IMR-90 (cell line): ENCODE results near the gene TEX264. TPM values are rescaled to one million over a fixed set of nuclear protein-coding genes. Genes with fewer than 3 reads are reported as not detected.

ENCODE experiments used
- ATAC-seq: fragments of 200-7000 bp; cut with Tn5 transposase; 2 replicates; pipeline ENCODE4 v1.9.1; 2020; ENCODE audit warnings: low read depth, mild to moderate bottlenecking, moderate library complexity
- BruUV-seq: library from RNA; stranded (reverse); fragments of 400-500 nt; replicated peaks from 2 replicates; lab custom pipeline; 2021; lab: Mats Ljungman, UMichigan
- CTCF ChIA-PET: fragments of 300-600 bp; formaldehyde crosslinking; extraction: SDS; loops from one replicate; lab custom pipeline; 2021; ENCODE audit warnings: antibody characterized with exemption; lab: Yijun Ruan, JAX
- POLR2A ChIA-PET: fragments of 300-600 bp; sonication (Branson Sonifier 250); formaldehyde crosslinking; loops from one replicate; lab custom pipeline; 2022; ENCODE audit warnings: antibody characterized with exemption; ENCODE audit not compliant: unreplicated experiment; lab: Charles Lee
- DNase-seq: peaks from one replicate; pipeline ENCODE4 v3.0.0; 2013
- H2AFZ ChIP-seq: replicated peaks from 2 replicates; pipeline ENCODE3; 2013; ENCODE audit warnings: low read length, mild to moderate bottlenecking; ENCODE audit not compliant: poor library complexity
- H2AK5ac ChIP-seq: 2 replicates; pipeline ENCODE4 v1.6.1; 2013; ENCODE audit warnings: low read depth, low read length, inconsistent platforms
- H2AK9ac ChIP-seq: replicated peaks from 2 replicates; pipeline ENCODE3; 2013; ENCODE audit warnings: mild to moderate bottlenecking, low read depth, low read length, moderate library complexity; ENCODE audit not compliant: poor library complexity
- H2BK120ac ChIP-seq: 2 replicates; pipeline ENCODE4 v1.6.1; 2013; ENCODE audit warnings: low read depth, low read length, inconsistent platforms
- H2BK15ac ChIP-seq: 3 replicates; pipeline ENCODE4 v1.6.1; 2013; ENCODE audit warnings: low read depth, low read length, inconsistent platforms
- H2BK20ac ChIP-seq: 2 replicates; pipeline ENCODE4 v1.6.1; 2013; ENCODE audit warnings: low read depth, mild to moderate bottlenecking, inconsistent platforms, low read length, moderate library complexity
- H2BK5ac ChIP-seq: 2 replicates; pipeline ENCODE4 v1.6.1; 2013; ENCODE audit warnings: mild to moderate bottlenecking, low read depth, low read length, inconsistent platforms; ENCODE audit not compliant: poor library complexity, severe bottlenecking
- H3K14ac ChIP-seq: replicated peaks from 2 replicates; pipeline ENCODE4 v1.6.1; 2013; ENCODE audit warnings: low read depth, low read length, inconsistent platforms
- H3K18ac ChIP-seq: 2 replicates; pipeline ENCODE4 v1.6.1; 2013; ENCODE audit warnings: low read depth, low read length, control low read depth
- H3K23ac ChIP-seq: 2 replicates; pipeline ENCODE4 v1.6.1; 2013; ENCODE audit warnings: low read depth, low read length, inconsistent platforms
- H3K27ac ChIP-seq: 2 replicates; pipeline ENCODE4 v1.5.1; 2013; ENCODE audit warnings: mild to moderate bottlenecking, control low read depth, low read length; ENCODE audit not compliant: insufficient read depth
- H3K27me3 ChIP-seq: 2 replicates; pipeline ENCODE4 v1.6.1; 2013; ENCODE audit warnings: low read length; ENCODE audit not compliant: control insufficient read depth, insufficient read depth
- H3K36me3 ChIP-seq: 2 replicates; pipeline ENCODE4 v1.6.1; 2013; ENCODE audit warnings: low read length, mixed read lengths; ENCODE audit not compliant: control insufficient read depth, insufficient read depth
- H3K4ac ChIP-seq: 2 replicates; pipeline ENCODE4 v1.6.1; 2013; ENCODE audit warnings: low read depth, low read length, inconsistent platforms
- H3K4me1 ChIP-seq: 2 replicates; pipeline ENCODE4 v1.6.1; 2013; ENCODE audit warnings: low read length, mixed read lengths; ENCODE audit not compliant: control insufficient read depth, insufficient read depth
- H3K4me2 ChIP-seq: 2 replicates; pipeline ENCODE4 v1.6.1; 2013; ENCODE audit warnings: low read depth, mild to moderate bottlenecking, control low read depth, low read length, moderate library complexity
- H3K4me3 ChIP-seq: 2 replicates; pipeline ENCODE4 v1.5.1; 2013; ENCODE audit warnings: low read depth, mild to moderate bottlenecking, control low read depth, low read length, moderate library complexity; ENCODE audit not compliant: insufficient read depth
- H3K56ac ChIP-seq: 2 replicates; pipeline ENCODE4 v1.6.1; 2013; ENCODE audit warnings: low read length, inconsistent platforms; ENCODE audit not compliant: insufficient read depth; ENCODE audit errors: extremely low read depth
- H3K79me1 ChIP-seq, 2 experiments: 2 replicates each; pipeline ENCODE4 v1.6.1; 2013; ENCODE audit warnings: low read length in 2 of 2, inconsistent platforms in 1 of 2, low read depth in 1 of 2
- H3K9ac ChIP-seq: 2 replicates; pipeline ENCODE4 v1.6.1; 2013; ENCODE audit warnings: low read depth, low read length, control low read depth
- H3K9me1 ChIP-seq: 2 replicates; pipeline ENCODE4 v1.6.1; 2013; ENCODE audit warnings: low read length, inconsistent platforms; ENCODE audit not compliant: insufficient read depth
- H3K9me3 ChIP-seq: 2 replicates; pipeline ENCODE4 v1.6.1; 2013; ENCODE audit warnings: low read length; ENCODE audit not compliant: control insufficient read depth, insufficient read depth
- H4K20me1 ChIP-seq: 2 replicates; pipeline ENCODE4 v1.6.1; 2013; ENCODE audit warnings: low read length, inconsistent platforms; ENCODE audit not compliant: insufficient read depth
- H4K5ac ChIP-seq: 2 replicates; pipeline ENCODE4 v1.6.1; 2013; ENCODE audit warnings: mild to moderate bottlenecking, low read depth, low read length, control low read depth
- H4K8ac ChIP-seq, 2 experiments: 2 replicates each; pipeline ENCODE4 v1.6.1; 2013; ENCODE audit warnings: low read depth in 2 of 2, low read length in 2 of 2, control low read depth in 1 of 2, inconsistent platforms in 1 of 2
- H4K91ac ChIP-seq: 2 replicates; pipeline ENCODE4 v1.6.1; 2013; ENCODE audit warnings: low read depth, low read length, inconsistent platforms; ENCODE audit not compliant: insufficient read depth
- BHLHE40 ChIP-seq: fragments of 150-350 bp; IDR thresholded peaks from 2 replicates; pipeline ENCODE4 v1.6.1; 2016; ENCODE audit warnings: mild to moderate bottlenecking, low read depth, low read length
- CEBPB ChIP-seq: IDR thresholded peaks from 2 replicates; pipeline ENCODE4 v1.6.1; 2012; ENCODE audit warnings: low read depth, low read length, improper control_type of control experiment
- CHD1 ChIP-seq: IDR thresholded peaks from 2 replicates; pipeline ENCODE4 v1.6.1; 2012; ENCODE audit warnings: low read depth, low read length, improper control_type of control experiment
- CTCF ChIP-seq: conservative IDR thresholded peaks from 2 replicates; pipeline ENCODE4 v1.5.1; 2012; ENCODE audit warnings: mild to moderate bottlenecking, low read depth, low read length, improper control_type of control experiment
- ELK1 ChIP-seq: fragments of 150-350 bp; IDR thresholded peaks from 2 replicates; pipeline ENCODE4 v1.6.1; 2016; ENCODE audit warnings: low read depth, mild to moderate bottlenecking, low read length, moderate library complexity, borderline replicate concordance
- FOS ChIP-seq: fragments of 150-350 bp; IDR thresholded peaks from 2 replicates; pipeline ENCODE4 v1.6.1; 2016; ENCODE audit warnings: low read depth, low read length
- NFE2L2 ChIP-seq: fragments of 150-350 bp; IDR thresholded peaks from 2 replicates; pipeline ENCODE4 v1.6.1; 2016; ENCODE audit warnings: low read depth, mild to moderate bottlenecking, low read length
- POLR2A ChIP-seq: IDR thresholded peaks from 2 replicates; pipeline ENCODE4 v1.6.1; 2012; ENCODE audit warnings: mild to moderate bottlenecking, low read depth, low read length
- RCOR1 ChIP-seq: IDR thresholded peaks from 2 replicates; pipeline ENCODE4 v1.6.1; 2012; ENCODE audit warnings: mild to moderate bottlenecking, low read length, improper control_type of control experiment; ENCODE audit not compliant: insufficient replicate concordance
- SMC3 ChIP-seq: fragments of 150-350 bp; IDR thresholded peaks from 2 replicates; pipeline ENCODE4 v1.6.1; 2016; ENCODE audit warnings: low read depth, mild to moderate bottlenecking, antibody characterized with exemption, low read length, moderate library complexity
- USF2 ChIP-seq: fragments of 150-350 bp; IDR thresholded peaks from 2 replicates; pipeline ENCODE4 v1.6.1; 2017; ENCODE audit warnings: mild to moderate bottlenecking, antibody characterized with exemption, low read length, low read depth
- WGBS, 2 experiments: methylation state at CpG; one replicate each; pipeline versions ENCODE4 v1.1.5 to v1.1.7; 2013; ENCODE audit warnings: missing lambda C conversion rate in 2 of 2; ENCODE audit not compliant: insufficient read length in 1 of 2; ENCODE audit errors: extremely low coverage in 2 of 2; 5-methylcytosine and 5-hydroxymethylcytosine counted together
- dilution Hi-C: fragments of 300-500 bp; cut with HindIII; formaldehyde crosslinking; loops from one replicate; pipeline ENCODE4 v1.14.3; 2018; ENCODE audit warnings: low sequenced_read_pairs; ENCODE audit not compliant: unreplicated experiment
- in situ Hi-C: fragments of 300-500 bp; cut with MboI; formaldehyde crosslinking; loops from 3 replicates; pipeline ENCODE4 v1.14.3; 2019; ENCODE audit warnings: low sequenced_read_pairs, inconsistent platforms, mixed read lengths
- intact Hi-C: fragments of 100-400 bp; cut with micrococcal nuclease; formaldehyde crosslinking; loops from 2 replicates; pipeline ENCODE4 v1.10.0; 2022
- polyA plus RNA-seq, 3 experiments: library from polyadenylated mRNA; depleted of rRNA; stranded (reverse); fragments of >200 nt; gene quantifications; 2 replicates each; pipeline ENCODE4 v1.2.3, GENCODE V29; 2012; ENCODE audit warnings: low replicate concordance in 1 of 3
- total RNA-seq: library from RNA; depleted of rRNA; stranded (reverse); fragments of >200 nt; gene quantifications from 2 replicates; pipeline ENCODE4 v1.2.3, GENCODE V29; 2012

Gene TEX264
- total and polyA plus RNA-seq, 2 of the 4 experiments (the other 2 are of a cell fraction) = 30.3 to 45.0 TPM

- no peak overlapping the region for H4K8ac ChIP-seq
- no peaks in the 10 kb centered on the region; the same call in 1 of the 2 replicates for H3K9me1 ChIP-seq
- no peak overlapping the region for H2BK15ac ChIP-seq
- H3K27ac ChIP-seq = no peak overlapping the region
- H3K79me1 ChIP-seq = no peaks in the 10 kb centered on the region
- H3K9me3 ChIP-seq = no peaks in the 10 kb centered on the region
- H2AK9ac ChIP-seq = no peak overlapping the region
- in situ Hi-C loops (no loop called here), dilution Hi-C loops (no loop called here), intact Hi-C loops (no loop called here)
- H3K27me3 ChIP-seq = peaks cover 2% of the 10 kb centered on the region; the same call in 1 of the 2 replicates
- no peak overlapping the region for H2AK5ac ChIP-seq
- no peak overlapping the region for H3K14ac ChIP-seq
- H3K4me1 ChIP-seq = no peaks in the 10 kb centered on the region
- no peak overlapping the region for H2BK20ac ChIP-seq
- TF ChIP-seq ELK1 (no peak), CEBPB (no peak), USF2 (no peak), NFE2L2 (no peak), POLR2A (no peak), BHLHE40 (no peak), SMC3 (no peak), RCOR1 (no peak), CTCF (no peak), FOS (no peak), CHD1 (no peak)
- no peak overlapping the region for H3K4ac ChIP-seq
- H3K56ac ChIP-seq = no peak overlapping the region
- no peak overlapping the region for H3K4me2 ChIP-seq
- H3K23ac ChIP-seq = no peak overlapping the region
- no peak overlapping the region for H3K9ac ChIP-seq
- CTCF ChIA-PET = no interaction called here
- WGBS, 2 experiments = 36% methylated on average over 2 of the region's 8 CpGs; no CpG with 5 or more reads in 1 of the 2 experiments
- H2BK120ac ChIP-seq = no peak overlapping the region
- H3K18ac ChIP-seq = no peak overlapping the region
- no peaks in the 10 kb centered on the region for H3K36me3 ChIP-seq
- H2BK5ac ChIP-seq = no peak overlapping the region
- H4K91ac ChIP-seq = no peak overlapping the region
- BruUV-seq = no TSS peak
- no peaks in the 10 kb centered on the region for H4K20me1 ChIP-seq
- no peak overlapping the region for H4K5ac ChIP-seq
- H3K4me3 ChIP-seq = no peak overlapping the region
- ATAC-seq (no peak), DNase-seq (no peak)
- POLR2A ChIA-PET = no interaction called here
- no peak overlapping the region for H2AFZ ChIP-seq
Observed at GRCh38 chr3:51721062-51721745, 50.2 kb downstream of the TEX264 start.
